ENCODE results near the gene GNG7. TPM values are rescaled to one million over a fixed set of nuclear protein-coding genes. Genes with fewer than 3 reads are reported as not detected.

Gene GNG7
- total RNA-seq, 1 experiment from 2014 or later, result 9.6 TPM

- no peak for TF ChIP-seq NFYB (CRISPR knock-in tag; conservative IDR thresholded peaks at IDR 0.05; ENCODE audit: low read depth)
- no peak for TF ChIP-seq ZNF317 (CRISPR knock-in tag; IDR thresholded peaks at IDR 0.05; ENCODE audit: borderline replicate concordance, low read depth)
Measured at GRCh38 chr19:2527171-2527570, 175.3 kb downstream of the GNG7 start (continued).

DNA sequence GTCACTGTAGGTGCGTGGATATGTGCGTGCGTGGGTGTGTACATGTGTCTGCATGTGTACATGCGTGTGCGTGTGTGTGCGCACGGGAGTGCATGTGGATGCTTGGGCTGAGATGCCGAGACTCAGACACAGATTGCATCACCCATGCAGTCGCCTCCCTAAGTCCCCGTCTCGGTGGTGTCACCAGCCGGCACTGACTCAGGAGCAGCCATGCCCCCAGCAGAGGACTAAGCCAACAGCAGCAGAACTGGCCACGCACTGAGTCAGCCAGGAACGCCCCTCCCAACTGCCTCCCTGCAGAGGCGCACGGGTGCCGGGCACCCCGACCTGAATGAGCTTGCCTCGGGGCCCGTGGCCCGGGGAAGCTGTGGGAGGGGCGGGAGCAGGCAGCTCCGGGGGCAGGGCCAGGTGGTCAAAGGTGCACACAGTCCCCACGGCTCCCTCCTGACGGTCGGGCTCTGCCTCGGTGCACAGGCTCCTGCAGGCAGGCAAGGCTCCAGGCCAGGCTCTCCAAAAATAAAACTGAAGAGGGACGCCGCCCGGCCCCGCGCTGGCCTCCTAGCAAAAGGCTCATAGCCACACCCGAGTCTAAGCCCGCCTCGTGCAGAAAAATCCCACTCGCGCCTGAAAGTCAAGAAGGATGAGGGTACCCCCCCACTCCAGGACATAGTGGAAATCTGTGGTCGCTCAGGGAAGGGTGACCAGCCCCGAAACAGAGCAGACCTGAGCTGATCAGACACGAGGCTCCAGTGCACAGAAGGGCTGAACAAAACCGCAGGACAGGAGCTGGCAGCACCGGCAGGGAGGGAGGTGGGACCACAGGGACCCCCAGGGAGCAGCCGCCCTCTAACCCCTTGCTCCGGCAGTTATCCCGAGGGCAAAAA lies 177.4 kb downstream of the GNG7 start:
- Mint-ChIP-seq H3K4me3 (no peak overlapping the region), H3K4me1 (peaks cover 10% of the 10 kb centered on the region), H3K27me3 (ENCODE audit: low read depth) (no peaks in the 10 kb centered on the region), H3K36me3 (no peaks in the 10 kb centered on the region), H3K27ac (peak overlapping the region; percentile 60), H3K9me3 (no peaks in the 10 kb centered on the region)
- CTCF ChIA-PET, result interaction anchor here (0.6 to 1.4 kb wide), 5 partner anchors 18 to 112 kb away, joined by 3 to 5 read pairs (median 4); no protein-coding TSS in a partner anchor
- ATAC-seq (peak; percentile 51), DNase-seq (ENCODE audit: low spot score) (no peak)
- TF ChIP-seq ATF3 (CRISPR knock-in tag; conservative IDR thresholded peaks at IDR 0.05), result peak; percentile 74; the same call in 1 of the 2 replicates
- TF ChIP-seq ZNF423 (CRISPR knock-in tag; IDR thresholded peaks at IDR 0.05), result no peak
- TF ChIP-seq GABPB1 (CRISPR knock-in tag; IDR thresholded peaks at IDR 0.05), result peak; percentile 98
- no peak for TF ChIP-seq CREB1 (CRISPR knock-in tag; IDR thresholded peaks at IDR 0.05)
- POLR2A ChIA-PET, result interaction anchor here (0.7 to 0.9 kb wide), 2 partner anchors 16 to 49 kb away, joined by 3 read pairs; partner anchors contain the start of gene GADD45B

- Mint-ChIP-seq H3K4me1 (peaks cover 10% of the 10 kb centered on the region), H3K4me3 (no peak overlapping the region), H3K9me3 (no peaks in the 10 kb centered on the region), H3K27ac (peak overlapping the region; percentile 89), H3K36me3 (no peaks in the 10 kb centered on the region), H3K27me3 (ENCODE audit: low read depth) (no peaks in the 10 kb centered on the region)
- ChIA-PET POLR2A (no interaction called here), CTCF (interaction anchor here (1.0 to 1.7 kb wide), 6 partner anchors 19 to 113 kb away, joined by 3 to 8 read pairs (median 4); no protein-coding TSS in a partner anchor)
- ATAC-seq (no peak), DNase-seq (ENCODE audit: low spot score) (no peak)
- no peak for TF ChIP-seq ARID4B (CRISPR knock-in tag; IDR thresholded peaks at IDR 0.05; ENCODE audit: borderline replicate concordance)
- no peak for TF ChIP-seq CDX4 (CRISPR knock-in tag; IDR thresholded peaks at IDR 0.05; ENCODE audit: borderline replicate concordance)
- no peak for TF ChIP-seq STAT6 (CRISPR knock-in tag; conservative IDR thresholded peaks at IDR 0.05; ENCODE audit: low read depth)
- TF ChIP-seq ATF2 (CRISPR knock-in tag; IDR thresholded peaks at IDR 0.05; ENCODE audit: borderline replicate concordance, low read depth), result no peak
- TF ChIP-seq ATF6 (CRISPR knock-in tag; IDR thresholded peaks at IDR 0.05), result no peak
- TF ChIP-seq IRF1 (CRISPR knock-in tag; IDR thresholded peaks at IDR 0.05), result no peak
- no peak for TF ChIP-seq IRF2 (CRISPR knock-in tag; IDR thresholded peaks at IDR 0.05; ENCODE audit: borderline replicate concordance, low read depth)
- no peak for TF ChIP-seq KAT7 (CRISPR knock-in tag; IDR thresholded peaks at IDR 0.05; ENCODE audit: borderline replicate concordance)
- TF ChIP-seq ETV6 (CRISPR knock-in tag; IDR thresholded peaks at IDR 0.05), result no peak
Measured at GRCh38 chr19:2524361-2524839, 178.1 kb downstream of the GNG7 start.

All from WTC11 (cell line).